ENCODE data around the gene ATP2C2. TPM values are rescaled to one million over a fixed set of nuclear protein-coding genes. Genes with fewer than 3 reads are reported as not detected.

The ATP2C2 gene
- total and polyA plus RNA-seq, 9 of the 15 experiments (the other 6 are each of a cell fraction or from before 2014, with no cell fraction given), result 0.75 TPM; not detected in 8

DNA sequence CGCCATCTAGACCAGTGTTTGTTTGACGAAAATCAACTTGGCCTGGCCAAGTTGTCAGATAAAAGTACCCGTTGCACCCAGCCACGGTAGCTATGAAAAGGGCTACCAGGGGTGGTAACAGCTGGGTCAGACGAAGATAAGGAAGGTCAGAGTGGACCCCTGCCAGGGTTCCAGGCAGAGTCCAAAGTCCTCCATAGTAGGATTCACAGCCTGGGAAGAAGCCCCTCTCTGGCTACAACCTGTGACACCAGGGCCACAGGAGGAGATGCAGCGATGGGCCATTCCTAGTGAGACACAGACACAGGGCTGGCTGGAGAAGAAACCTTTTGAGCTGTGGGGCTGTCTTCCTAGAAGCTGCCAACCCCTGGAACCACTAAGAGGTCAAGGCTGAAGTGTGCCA is 96.8 kb downstream of the ATP2C2 start:
- intact Hi-C loops (cut with micrococcal nuclease) (no loop called here), in situ Hi-C loops (cut with MboI) (no loop called here)
- Histone ChIP-seq H3K9ac (ENCODE audit: insufficient read depth in 1 of 2, low read depth in 2 of 2, low read length in 2 of 2) (no peak overlapping the region), H3K9me1 (ENCODE audit: control insufficient read depth, insufficient read depth, low read length) (no peaks in the 10 kb centered on the region), H3K9me3 (replicated peaks; ENCODE audit: control insufficient read depth, insufficient read depth, low read depth, low read length) (peaks cover 4% of the 10 kb centered on the region; the same call in 1 of the 2 replicates), H2AFZ (ENCODE audit: low read depth, low read length) (no peak overlapping the region), H3K4me2 (ENCODE audit: insufficient read depth, low read length) (no peak overlapping the region), H3K4me1 (replicated peaks in 1 of 2; ENCODE audit: control insufficient read depth in 2 of 2, insufficient read depth in 2 of 2, low read length in 2 of 2) (peaks cover 0 to 10% of the 10 kb centered on the region in 2 experiments; a peak in 2 of 5 replicates), H3K79me2 (ENCODE audit: control insufficient read depth, insufficient read depth, low read length) (no peaks in the 10 kb centered on the region), H3K36me3 (ENCODE audit: control insufficient read depth, insufficient read depth, low read length) (no peaks in the 10 kb centered on the region), H3K27ac (ENCODE audit: extremely low read depth, low read depth, low read length) (no peak overlapping the region), H4K20me1 (replicated peaks; ENCODE audit: control insufficient read depth, insufficient read depth, low read length) (peaks cover 1% of the 10 kb centered on the region; the same call in 1 of the 2 replicates), H3K4me3 (no peak overlapping the region), H3K27me3 (ENCODE audit: control insufficient read depth in 2 of 2, insufficient read depth in 2 of 2, low read length in 2 of 2) (peaks cover 31 to 37% of the 10 kb centered on the region in 2 experiments)
- FAIRE-seq, result peak; percentile 37
- whole genome bisulfite sequencing (ENCODE audit: insufficient coverage, low coverage, missing lambda C conversion rate), result 7% methylated on average over 6 of the region's 6 CpGs
- no TSS peak for BruUV-seq (replicated peaks)
- no peak for ATAC-seq
- CTCF ChIA-PET (ENCODE audit: low intra/inter-chr PET ratio), result no interaction called here
- no peak for DNase-seq (ENCODE audit: extremely low read depth in 1 of 4, low spot score in 3 of 4)
- POLR2A ChIA-PET, result interaction anchor here (0.5 to 0.7 kb wide), 4 partner anchors 18 to 637 kb away, joined by 3 to 4 read pairs (median 3); no protein-coding TSS in a partner anchor
- TF ChIP-seq, protein P1, sequence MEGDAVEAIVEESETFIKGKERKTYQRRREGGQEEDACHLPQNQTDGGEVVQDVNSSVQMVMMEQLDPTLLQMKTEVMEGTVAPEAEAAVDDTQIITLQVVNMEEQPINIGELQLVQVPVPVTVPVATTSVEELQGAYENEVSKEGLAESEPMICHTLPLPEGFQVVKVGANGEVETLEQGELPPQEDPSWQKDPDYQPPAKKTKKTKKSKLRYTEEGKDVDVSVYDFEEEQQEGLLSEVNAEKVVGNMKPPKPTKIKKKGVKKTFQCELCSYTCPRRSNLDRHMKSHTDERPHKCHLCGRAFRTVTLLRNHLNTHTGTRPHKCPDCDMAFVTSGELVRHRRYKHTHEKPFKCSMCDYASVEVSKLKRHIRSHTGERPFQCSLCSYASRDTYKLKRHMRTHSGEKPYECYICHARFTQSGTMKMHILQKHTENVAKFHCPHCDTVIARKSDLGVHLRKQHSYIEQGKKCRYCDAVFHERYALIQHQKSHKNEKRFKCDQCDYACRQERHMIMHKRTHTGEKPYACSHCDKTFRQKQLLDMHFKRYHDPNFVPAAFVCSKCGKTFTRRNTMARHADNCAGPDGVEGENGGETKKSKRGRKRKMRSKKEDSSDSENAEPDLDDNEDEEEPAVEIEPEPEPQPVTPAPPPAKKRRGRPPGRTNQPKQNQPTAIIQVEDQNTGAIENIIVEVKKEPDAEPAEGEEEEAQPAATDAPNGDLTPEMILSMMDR (IDR thresholded peaks at IDR 0.05 in 2 of 3, conservative IDR thresholded peaks at IDR 0.05 in 1 of 3; ENCODE audit: insufficient read depth in 2 of 3, low read depth in 1 of 3, low read length in 3 of 3), result peak in 2 of 3 experiments; percentile 4 to 28; a peak in 2 of 6 replicates
- TF ChIP-seq GATA2 (CRISPR knock-in tag; IDR thresholded peaks at IDR 0.05), result no peak
- TF ChIP-seq, protein P2, sequence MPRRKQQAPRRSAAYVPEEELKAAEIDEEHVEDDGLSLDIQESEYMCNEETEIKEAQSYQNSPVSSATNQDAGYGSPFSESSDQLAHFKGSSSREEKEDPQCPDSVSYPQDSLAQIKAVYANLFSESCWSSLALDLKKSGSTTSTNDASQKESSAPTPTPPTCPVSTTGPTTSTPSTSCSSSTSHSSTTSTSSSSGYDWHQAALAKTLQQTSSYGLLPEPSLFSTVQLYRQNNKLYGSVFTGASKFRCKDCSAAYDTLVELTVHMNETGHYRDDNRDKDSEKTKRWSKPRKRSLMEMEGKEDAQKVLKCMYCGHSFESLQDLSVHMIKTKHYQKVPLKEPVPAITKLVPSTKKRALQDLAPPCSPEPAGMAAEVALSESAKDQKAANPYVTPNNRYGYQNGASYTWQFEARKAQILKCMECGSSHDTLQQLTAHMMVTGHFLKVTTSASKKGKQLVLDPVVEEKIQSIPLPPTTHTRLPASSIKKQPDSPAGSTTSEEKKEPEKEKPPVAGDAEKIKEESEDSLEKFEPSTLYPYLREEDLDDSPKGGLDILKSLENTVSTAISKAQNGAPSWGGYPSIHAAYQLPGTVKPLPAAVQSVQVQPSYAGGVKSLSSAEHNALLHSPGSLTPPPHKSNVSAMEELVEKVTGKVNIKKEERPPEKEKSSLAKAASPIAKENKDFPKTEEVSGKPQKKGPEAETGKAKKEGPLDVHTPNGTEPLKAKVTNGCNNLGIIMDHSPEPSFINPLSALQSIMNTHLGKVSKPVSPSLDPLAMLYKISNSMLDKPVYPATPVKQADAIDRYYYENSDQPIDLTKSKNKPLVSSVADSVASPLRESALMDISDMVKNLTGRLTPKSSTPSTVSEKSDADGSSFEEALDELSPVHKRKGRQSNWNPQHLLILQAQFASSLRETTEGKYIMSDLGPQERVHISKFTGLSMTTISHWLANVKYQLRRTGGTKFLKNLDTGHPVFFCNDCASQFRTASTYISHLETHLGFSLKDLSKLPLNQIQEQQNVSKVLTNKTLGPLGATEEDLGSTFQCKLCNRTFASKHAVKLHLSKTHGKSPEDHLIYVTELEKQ (CRISPR knock-in tag; IDR thresholded peaks at IDR 0.05), result no peak

Data from K562 (cell line).